Renal cortex interstitium (tissue), 11 donors: ENCODE results near the gene RSPRY1. TPM values are rescaled to one million over a fixed set of nuclear protein-coding genes. Genes with fewer than 3 reads are reported as not detected.
"Not testable (repeated sequence)": the region's sequence is repeated elsewhere in the genome, so short reads cannot be mapped to it uniquely, and the experiment has no call there.

Source experiments
- DNase-seq, 11 donors: peaks; one replicate each; pipeline ENCODE4 v3.0.0-alpha.2; 2013; ENCODE audit warnings: low read depth in 9 of 11, low spot score in 4 of 11; ENCODE audit errors: extremely low read depth in 1 of 11
- polyA plus RNA-seq, 3 donors: library from polyadenylated mRNA; unstranded; fragments of 120-200 nt; gene quantifications; one replicate each; pipeline ENCODE4 v1.2.1, GENCODE V29; 2013; ENCODE audit not compliant: insufficient read length in 3 of 3

Gene RSPRY1
- polyA plus RNA-seq, 3 donors = 45.0 to 45.5 (median 45.2) TPM

DNA sequence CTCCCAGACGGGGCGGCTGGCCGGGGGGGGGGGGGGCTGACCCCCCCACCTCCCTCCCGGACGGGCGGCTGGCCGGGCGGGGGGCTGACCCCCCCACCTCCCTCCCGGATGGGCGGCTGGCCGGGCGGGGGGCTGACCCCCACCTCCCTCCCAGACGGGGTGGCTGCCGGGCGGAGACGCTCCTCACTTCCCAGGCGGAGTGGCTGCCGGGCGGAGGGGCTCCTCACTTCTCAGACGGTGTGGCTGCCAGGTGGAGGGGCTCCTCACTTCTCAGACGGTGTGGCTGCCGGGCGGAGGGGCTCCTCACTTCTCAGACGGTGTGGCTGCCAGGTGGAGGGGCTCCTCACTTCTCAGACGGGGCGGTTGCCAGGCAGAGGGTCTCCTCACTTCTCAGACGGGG is 14.8 kb downstream of the RSPRY1 start:
- DNase-seq = not testable (repeated sequence)

GRCh38 chr16:57202095-57202886 is 16.2 kb downstream of the RSPRY1 start:
- no peak for DNase-seq

DNA sequence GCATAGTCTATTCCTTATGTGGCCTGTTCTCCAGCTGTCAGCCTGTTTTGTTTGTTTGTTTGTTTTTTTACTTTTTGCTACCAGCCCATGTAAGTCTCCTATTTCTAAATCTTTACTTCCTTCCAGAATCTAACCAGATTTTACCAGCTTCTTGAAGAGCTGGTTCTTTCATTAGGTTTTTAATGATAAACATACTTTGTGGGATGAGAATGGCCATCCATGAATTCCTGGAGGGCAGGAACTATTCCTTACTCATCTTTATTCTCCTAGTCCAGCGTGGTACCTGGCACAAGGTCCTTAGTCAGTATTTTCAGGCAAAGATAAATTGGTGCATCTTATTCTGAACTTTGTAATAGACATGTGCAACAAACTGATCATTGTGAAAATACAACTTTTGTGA is 17.3 kb downstream of the RSPRY1 start:
- no peak for DNase-seq

- no peak for DNase-seq
Observed at GRCh38 chr16:57204675-57205074, 18.5 kb downstream of the RSPRY1 start.

- no peak for DNase-seq
Observed at GRCh38 chr16:57208926-57209325, 22.8 kb downstream of the RSPRY1 start.

- no peak for DNase-seq
Observed at GRCh38 chr16:57209780-57210179, 23.7 kb downstream of the RSPRY1 start.

GRCh38 chr16:57213462-57213861 is 27.3 kb downstream of the RSPRY1 start:
- no peak for DNase-seq

DNA sequence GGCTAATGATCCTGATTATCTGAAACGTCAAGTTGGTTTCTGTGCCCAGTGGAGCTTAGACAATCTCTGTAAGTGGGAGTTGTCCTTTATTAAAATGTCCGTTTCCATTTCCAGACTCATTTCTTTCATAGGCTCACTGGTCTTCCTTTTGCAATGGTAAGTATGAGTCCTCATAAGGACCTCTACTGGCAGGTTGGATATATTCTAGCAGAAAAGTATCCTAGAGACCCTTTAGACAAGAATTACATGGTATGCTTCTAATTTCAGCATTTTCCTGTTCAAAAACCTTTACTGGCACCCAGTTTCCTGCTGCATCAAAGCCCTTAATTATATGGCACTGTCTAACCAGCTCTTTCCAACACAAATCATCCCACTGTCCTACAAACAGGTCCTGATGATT is 30.8 kb downstream of the RSPRY1 start:
- DNase-seq = no peak

DNA sequence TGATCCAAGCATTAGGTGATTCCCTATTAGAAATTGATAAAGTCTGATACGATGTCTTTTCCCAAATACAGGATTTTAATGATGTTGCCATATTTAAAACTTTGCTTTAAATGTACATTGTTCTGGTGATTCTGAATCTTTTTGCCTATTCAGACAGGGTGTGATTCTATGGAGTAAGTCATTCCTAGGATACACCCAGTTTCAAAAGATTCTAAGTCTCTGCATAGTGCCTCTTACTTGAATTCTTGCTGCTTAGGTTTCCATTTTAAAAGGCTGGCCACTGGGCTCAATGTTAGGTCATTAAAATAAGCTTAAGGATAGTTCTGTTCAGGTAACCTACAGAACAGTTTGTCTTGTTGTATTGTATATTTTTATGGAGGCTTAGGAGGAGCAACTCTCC is 36.9 kb downstream of the RSPRY1 start:
- DNase-seq = no peak

DNA sequence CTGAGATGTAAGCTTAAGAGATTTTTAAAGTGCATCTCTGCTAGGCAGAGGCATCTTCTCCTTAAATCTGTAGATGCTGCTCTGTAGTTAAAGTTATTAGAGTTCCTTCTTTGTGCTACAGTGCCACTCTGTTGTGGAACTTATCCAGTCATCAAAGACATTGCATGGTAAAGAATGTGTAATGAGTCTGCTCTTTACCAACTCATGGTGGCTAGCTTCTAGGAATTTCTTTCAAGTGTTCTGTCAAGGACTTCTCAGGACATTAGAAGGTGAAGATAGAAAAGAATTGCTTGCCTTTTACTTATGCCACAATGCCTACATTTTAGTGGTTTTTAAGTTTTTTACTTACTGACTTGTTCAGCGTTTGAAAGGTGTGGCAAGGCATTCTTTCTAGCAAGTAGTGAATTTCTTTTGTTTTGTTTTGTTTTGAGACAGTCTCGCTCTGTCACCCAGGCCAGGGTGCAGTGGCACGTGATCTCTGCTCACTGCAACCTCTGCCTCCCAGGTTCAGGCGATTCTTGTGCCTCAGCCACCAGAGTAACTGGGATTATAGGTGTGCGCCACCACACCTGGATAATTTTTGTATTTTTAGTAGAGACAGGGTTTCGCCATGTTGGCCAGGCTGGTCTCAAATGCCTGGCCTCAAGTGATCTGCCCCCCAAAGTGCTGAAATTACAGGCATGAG is 38.7 kb downstream of the RSPRY1 start:
- DNase-seq = no peak

DNA sequence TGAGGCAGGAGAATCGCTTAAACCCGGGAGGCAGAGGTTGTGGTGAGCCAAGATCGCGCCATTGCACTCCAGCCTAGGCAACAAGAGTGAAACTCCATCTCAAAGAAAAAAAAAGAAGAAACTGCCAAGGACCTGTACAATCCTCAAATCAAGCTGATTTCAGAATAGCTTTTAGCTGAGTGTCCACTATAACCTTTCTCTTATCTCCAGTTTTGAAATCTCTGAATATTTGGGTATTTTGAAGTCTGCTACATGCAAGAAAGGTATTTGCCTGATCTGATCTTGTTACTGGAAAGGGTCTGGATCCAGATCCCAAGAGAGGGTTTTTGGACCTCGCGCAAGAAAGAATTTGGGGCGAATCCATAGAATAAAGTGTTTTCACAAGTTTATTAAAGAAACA is 39.8 kb downstream of the RSPRY1 start:
- DNase-seq = no peak

DNA sequence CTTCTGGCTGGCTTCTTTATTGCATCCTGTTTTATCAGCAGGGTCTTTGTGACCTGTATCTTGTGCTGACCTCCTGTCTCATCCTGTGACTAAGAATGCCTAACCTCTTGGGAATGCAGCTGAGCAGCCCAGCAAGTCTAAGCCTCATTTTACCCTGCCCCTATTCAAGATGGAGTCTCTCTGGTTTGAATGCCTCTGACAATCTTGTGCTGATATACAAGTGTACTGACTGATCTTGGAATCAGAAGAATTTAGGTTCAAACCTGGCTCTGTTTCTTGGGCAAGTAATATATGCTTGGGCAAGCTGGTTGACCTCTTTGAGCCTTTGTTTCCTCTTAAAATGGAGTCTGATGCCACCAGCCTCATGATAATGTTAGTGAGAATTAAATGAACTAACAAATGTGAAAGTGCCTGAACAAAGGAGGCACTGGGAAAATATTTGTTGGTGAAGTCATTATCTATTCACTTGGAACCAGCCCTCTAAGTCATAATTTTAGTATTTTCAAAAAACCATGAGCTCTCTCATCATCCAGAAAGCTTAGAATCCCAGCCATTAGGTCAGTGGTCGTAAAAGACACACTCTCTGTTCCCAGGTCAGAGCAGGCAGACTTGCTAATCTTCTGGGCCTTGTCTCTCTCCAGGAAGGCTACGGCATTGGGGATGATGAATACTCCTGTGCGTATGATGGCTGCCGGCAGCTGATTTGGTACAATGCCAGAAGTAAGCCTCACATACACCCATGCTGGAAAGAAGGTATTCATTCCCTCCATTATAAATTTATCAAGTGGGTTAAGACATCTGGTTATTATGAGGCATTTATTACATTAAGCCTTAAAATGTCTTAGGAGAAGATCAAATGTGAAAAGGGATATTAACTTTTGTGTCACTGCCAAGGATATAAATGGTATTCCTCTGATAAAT is 40.8 kb downstream of the RSPRY1 start:
- no peak for DNase-seq

DNA sequence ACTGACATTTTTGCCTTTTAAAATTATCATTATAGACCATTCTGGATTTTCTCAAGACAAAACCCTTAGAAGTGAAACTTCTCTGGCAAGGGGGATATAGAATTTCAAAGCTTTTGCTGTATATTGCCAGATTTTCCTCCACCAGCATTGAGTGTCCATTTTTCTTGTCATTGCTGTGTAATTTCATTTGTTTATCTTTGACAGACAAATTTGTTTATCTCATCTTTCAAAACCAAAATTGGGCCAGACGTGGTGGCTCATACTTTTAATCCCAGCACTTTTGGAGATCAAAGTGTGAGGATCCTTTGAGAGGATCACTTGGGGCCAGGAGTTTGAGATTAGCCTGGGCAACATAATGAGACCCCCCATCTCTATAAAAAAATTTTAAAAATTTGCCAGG is 43.0 kb downstream of the RSPRY1 start:
- DNase-seq = no peak

DNA sequence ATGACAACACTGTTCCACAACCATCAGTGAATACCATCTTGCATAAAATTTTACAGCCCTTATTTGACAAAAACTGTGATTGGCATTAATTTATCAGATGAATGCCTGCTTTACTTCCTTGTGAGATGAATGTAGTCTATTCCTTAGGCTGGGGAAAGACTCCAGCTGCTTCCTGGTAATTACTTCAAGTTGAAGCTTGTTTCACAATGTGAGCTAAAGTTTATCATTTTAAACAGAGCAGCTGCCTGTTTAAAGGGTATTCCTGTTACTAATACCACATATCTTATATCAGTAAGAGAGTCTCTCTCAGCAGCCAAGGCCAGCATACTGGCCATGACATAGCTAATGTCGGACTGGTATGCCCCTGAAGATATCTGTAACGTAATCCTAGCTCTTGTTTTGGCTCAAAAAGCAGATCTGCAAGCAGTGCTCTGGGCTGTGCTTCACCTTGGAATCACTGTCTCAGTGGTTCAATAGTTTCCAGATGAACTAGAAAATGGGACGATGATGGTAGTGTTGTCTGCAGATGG is 45.8 kb downstream of the RSPRY1 start:
- no peak for DNase-seq

DNA sequence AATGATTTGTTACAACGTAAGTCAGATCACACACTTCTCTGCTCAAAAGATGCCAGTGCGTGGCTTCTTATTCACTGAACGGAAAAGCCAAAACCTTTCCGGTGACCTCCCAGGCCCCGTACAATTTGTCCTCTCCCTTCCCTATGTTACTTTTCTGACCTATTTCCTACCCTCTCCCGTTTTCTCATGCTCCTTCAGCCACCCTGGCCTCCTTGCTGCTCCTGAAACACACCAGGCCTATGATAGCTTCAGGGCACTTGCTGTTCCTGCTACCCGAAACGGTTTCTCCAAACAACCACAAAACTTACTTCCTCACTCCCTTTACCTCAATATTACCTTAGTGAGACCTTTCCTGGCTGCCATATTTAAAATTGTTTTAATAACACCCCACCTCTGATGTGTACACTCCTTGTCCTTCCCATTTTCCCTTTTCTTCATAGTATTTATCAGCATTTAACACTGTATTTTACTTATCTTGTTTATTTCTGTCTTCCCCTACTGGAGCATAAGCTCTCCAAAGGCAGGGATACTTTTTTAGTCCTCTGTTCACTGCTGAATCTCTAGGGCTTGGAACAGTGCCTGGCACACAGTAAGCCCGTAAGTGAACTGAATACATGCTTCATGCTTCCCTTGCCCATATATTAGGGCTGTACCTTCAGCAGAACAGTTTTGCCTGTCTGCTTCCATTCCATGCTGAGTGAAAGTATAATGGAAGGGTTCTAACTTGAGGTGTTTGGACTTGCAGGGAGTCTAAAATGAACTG is 48.0 kb downstream of the RSPRY1 start:
- DNase-seq = no peak

DNA sequence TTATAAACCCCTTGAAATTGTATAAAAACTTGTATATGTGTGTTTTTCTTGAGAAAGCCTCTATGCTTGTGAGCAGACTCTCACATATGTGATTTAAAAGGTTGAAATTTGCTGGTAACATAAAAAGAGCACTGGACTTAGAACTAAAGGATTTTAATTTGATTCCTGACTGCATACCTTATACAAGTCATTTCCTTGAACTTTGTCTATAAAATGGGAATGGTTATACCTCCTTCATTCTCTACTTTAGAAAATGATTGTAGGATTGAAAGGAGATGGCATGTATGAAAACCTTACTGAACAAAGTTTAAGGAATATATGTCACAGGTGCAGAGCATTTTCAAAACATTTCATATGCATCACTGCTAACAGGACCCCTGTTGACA is 48.6 kb downstream of the RSPRY1 start:
- DNase-seq = no peak

GRCh38 chr16:57235128-57236021 is 49.2 kb downstream of the RSPRY1 start:
- DNase-seq = no peak

DNA sequence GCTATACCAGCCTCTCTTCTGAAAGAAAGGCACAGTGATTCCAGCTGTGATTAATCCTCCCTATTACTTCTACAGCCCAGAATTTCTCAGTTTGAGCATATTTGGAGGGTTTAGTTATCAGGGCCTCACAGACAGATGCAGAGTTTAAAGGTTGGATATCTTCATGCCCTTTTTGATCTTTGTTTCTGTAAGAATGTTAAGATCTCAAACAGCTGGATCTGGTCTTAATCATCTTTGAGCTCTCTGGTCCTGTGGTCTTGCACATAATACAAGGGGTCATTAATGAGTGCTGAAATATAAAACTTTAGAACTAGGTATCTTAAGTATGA is 49.9 kb downstream of the RSPRY1 start:
- DNase-seq = no peak
